ENCODE data around the gene PDK4.
A peak's percentile ranks its signal among the peaks of the same experiment; 100 is the strongest.

PDK4 gene
- long read RNA-seq = 0 reads

DNA sequence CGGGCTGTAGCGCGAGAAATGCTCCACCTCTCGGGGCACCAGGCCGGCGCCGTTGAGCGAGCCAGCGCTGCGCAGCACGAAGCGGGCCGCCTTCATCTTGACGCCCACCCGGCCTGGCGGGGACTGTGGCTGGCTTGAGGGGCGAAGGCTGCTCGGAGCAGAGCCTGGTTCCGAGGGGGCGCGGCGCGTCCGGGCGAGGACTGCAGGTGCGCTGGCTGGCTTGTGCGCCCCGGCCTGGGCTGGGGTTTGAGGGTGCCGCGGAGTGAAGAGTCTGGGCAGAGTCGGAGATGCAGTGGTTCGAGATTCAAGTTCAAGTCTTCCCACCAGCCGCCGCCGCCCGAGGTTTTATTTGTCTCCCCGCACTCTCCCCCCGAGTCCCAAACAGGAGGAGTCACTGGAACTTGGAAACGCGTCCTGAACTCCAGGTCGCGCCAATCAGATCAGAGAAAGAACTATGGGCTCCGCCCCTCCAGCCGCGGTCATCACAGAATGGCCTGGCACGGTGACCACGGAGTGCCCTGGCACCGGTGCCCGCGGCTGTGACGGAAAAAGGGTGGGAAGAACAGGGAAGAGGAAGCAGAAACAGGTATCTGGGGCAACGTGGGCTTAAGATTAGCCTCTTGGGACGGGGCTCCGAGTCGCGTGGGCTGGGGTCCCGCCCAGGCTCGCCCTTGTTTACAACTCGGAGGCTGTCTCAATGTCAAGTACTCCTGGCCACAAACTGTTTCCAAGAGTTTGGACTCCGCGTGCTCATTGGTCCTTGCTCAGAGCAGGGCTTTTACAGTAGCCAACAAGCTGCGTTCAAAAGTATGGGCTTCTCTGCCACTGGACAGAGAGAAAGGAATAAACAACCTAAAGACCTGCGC, at the start of gene PDK4:
TSS of gene PDK4 (minus strand) at position 319 of the 866 bp plus-strand sequence. CDS start at position 96, 223 bp downstream.
- no peak within 1 kb of the TSS for H3K27ac ChIP-seq (replicated peaks)
- TF ChIP-seq POLR2AphosphoS5 (IDR thresholded peaks at IDR 0.05; ENCODE audit: low read depth) (no peak), SPI1 (IDR thresholded peaks at IDR 0.05; ENCODE audit: borderline replicate concordance, low read depth) (no peak), GABPA (IDR thresholded peaks at IDR 0.05; ENCODE audit: low read depth) (no peak)
- TF ChIP-seq, protein P1, sequence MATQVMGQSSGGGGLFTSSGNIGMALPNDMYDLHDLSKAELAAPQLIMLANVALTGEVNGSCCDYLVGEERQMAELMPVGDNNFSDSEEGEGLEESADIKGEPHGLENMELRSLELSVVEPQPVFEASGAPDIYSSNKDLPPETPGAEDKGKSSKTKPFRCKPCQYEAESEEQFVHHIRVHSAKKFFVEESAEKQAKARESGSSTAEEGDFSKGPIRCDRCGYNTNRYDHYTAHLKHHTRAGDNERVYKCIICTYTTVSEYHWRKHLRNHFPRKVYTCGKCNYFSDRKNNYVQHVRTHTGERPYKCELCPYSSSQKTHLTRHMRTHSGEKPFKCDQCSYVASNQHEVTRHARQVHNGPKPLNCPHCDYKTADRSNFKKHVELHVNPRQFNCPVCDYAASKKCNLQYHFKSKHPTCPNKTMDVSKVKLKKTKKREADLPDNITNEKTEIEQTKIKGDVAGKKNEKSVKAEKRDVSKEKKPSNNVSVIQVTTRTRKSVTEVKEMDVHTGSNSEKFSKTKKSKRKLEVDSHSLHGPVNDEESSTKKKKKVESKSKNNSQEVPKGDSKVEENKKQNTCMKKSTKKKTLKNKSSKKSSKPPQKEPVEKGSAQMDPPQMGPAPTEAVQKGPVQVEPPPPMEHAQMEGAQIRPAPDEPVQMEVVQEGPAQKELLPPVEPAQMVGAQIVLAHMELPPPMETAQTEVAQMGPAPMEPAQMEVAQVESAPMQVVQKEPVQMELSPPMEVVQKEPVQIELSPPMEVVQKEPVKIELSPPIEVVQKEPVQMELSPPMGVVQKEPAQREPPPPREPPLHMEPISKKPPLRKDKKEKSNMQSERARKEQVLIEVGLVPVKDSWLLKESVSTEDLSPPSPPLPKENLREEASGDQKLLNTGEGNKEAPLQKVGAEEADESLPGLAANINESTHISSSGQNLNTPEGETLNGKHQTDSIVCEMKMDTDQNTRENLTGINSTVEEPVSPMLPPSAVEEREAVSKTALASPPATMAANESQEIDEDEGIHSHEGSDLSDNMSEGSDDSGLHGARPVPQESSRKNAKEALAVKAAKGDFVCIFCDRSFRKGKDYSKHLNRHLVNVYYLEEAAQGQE (IDR thresholded peaks at IDR 0.05; ENCODE audit: insufficient replicate concordance, low read depth) = no peak
- TF ChIP-seq, protein P2, sequence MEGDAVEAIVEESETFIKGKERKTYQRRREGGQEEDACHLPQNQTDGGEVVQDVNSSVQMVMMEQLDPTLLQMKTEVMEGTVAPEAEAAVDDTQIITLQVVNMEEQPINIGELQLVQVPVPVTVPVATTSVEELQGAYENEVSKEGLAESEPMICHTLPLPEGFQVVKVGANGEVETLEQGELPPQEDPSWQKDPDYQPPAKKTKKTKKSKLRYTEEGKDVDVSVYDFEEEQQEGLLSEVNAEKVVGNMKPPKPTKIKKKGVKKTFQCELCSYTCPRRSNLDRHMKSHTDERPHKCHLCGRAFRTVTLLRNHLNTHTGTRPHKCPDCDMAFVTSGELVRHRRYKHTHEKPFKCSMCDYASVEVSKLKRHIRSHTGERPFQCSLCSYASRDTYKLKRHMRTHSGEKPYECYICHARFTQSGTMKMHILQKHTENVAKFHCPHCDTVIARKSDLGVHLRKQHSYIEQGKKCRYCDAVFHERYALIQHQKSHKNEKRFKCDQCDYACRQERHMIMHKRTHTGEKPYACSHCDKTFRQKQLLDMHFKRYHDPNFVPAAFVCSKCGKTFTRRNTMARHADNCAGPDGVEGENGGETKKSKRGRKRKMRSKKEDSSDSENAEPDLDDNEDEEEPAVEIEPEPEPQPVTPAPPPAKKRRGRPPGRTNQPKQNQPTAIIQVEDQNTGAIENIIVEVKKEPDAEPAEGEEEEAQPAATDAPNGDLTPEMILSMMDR (IDR thresholded peaks at IDR 0.05; ENCODE audit: insufficient read depth, low read length) = no peak

DNA sequence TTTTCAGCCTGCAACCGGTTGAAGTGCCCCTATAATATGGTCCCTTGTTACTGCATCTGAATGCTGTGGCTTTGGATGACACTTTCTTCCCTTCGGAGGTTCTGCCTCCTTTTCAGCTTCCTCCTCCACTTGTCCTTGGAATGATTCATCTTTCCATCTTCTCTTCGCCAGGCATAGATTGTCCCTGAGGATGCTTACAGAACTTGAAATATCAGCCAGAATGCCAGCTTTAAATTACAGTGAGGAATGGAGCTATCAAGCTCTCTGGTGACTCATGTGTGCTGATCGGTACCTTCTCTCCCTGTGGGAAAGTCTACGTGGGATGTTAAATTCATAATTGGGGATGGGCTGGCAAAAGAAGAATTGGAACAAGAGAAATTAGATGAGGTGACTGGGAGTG, 45.9 kb upstream of the PDK4 start:
- DNase-seq (ENCODE audit: low read depth in 1 of 2, low spot score in 1 of 2) = no peak
- TF ChIP-seq SPI1 (IDR thresholded peaks at IDR 0.05; ENCODE audit: borderline replicate concordance, low read depth) (no peak), GABPA (IDR thresholded peaks at IDR 0.05; ENCODE audit: low read depth) (no peak), POLR2AphosphoS5 (IDR thresholded peaks at IDR 0.05; ENCODE audit: low read depth) (no peak)
- TF ChIP-seq, protein P1 (IDR thresholded peaks at IDR 0.05; ENCODE audit: insufficient replicate concordance, low read depth) = no peak
- TF ChIP-seq, protein P2 (IDR thresholded peaks at IDR 0.05; ENCODE audit: insufficient read depth, low read length) = no peak
- no peak overlapping the region for H3K27ac ChIP-seq (replicated peaks)
- H3K27me3 ChIP-seq (ENCODE audit: insufficient read depth, poor library complexity, severe bottlenecking) = no peaks in the 10 kb centered on the region
- H3K4me3 ChIP-seq (replicated peaks; ENCODE audit: insufficient read depth, low read length) = no peak overlapping the region

More for the DNA sequence above, at the start of gene PDK4:
- DNase-seq (ENCODE audit: low read depth in 1 of 2, low spot score in 1 of 2) = no peak
- peak within 1 kb of the TSS; percentile 32 for H3K4me3 ChIP-seq (replicated peaks; ENCODE audit: insufficient read depth, low read length)
- H3K27me3 ChIP-seq (ENCODE audit: insufficient read depth, poor library complexity, severe bottlenecking) = peaks cover 17% of the 10 kb centered on the region

DNA sequence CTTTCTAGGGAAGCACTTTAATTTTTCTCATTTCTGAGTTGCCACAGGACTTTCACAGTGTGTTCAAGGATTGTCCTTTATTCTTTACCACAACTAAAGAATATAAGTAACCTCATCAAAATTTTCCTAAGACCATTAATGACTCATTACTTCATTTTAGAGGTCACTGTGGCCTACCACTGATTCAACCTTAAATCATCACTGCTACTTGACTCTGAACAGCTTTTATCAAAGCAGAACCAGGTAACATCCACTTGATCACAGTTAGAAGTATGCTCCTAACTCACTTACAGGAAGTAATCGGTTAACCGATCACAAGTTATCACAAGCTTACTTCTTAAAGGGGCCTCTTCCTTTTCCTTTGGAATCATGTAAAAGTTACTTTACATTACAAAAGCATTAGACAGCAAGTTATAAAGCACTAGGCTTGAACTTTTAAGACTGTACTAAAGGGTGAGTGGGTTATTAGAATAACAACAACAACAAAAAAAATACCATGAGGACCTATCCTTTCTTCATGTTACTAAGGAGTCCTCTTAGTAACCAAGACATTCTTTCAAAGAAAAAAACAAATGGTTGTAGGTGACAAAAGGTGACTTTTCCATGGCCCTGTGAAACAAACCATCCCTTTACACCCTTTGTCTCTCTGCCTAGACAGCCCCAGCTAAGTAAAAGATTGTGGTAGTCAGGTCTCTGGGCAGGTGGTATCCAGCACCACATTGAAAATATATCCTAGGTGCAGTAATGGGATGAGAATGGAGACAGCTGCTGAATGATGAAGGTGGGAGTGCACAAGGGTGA, 40.0 kb upstream of the PDK4 start:
- Histone ChIP-seq H3K4me3 (replicated peaks; ENCODE audit: insufficient read depth, low read length) (no peak overlapping the region), H3K27me3 (ENCODE audit: insufficient read depth, poor library complexity, severe bottlenecking) (no peaks in the 10 kb centered on the region), H3K27ac (replicated peaks) (no peak overlapping the region)
- DNase-seq (ENCODE audit: low read depth in 1 of 2, low spot score in 1 of 2) = no peak
- TF ChIP-seq SPI1 (IDR thresholded peaks at IDR 0.05; ENCODE audit: borderline replicate concordance, low read depth) = no peak
- TF ChIP-seq, protein P2 (IDR thresholded peaks at IDR 0.05; ENCODE audit: insufficient read depth, low read length) = no peak
- no peak for TF ChIP-seq GABPA (IDR thresholded peaks at IDR 0.05; ENCODE audit: low read depth)
- TF ChIP-seq POLR2AphosphoS5 (IDR thresholded peaks at IDR 0.05; ENCODE audit: low read depth) = no peak
- TF ChIP-seq, protein P1 (IDR thresholded peaks at IDR 0.05; ENCODE audit: insufficient replicate concordance, low read depth) = no peak

All from HL-60 (cell line).